ENCODE measurements around the gene C11orf16. TPM values are rescaled to one million over a fixed set of nuclear protein-coding genes. Genes with fewer than 3 reads are reported as not detected.

C11orf16 gene
- total RNA-seq, 2 experiments from 2014 or later, result not detected

GRCh38 chr11:8973121-8973520 lies 40.4 kb upstream of the C11orf16 start:
- no peak overlapping the region for H3K4me3 Mint-ChIP-seq
- H3K27me3 Mint-ChIP-seq, result no peaks in the 10 kb centered on the region
- ChIA-PET CTCF (no interaction called here), POLR2A (interaction anchor here (1.2 kb wide), 1 partner anchor 9 kb away, joined by 3 read pairs; the partner anchor contains the start of gene TMEM9B)
- intact Hi-C loops (cut with DNase I, micrococcal nuclease), result no loop called here
- no peaks in the 10 kb centered on the region for H3K4me1 Mint-ChIP-seq (ENCODE audit: low read depth)
- H3K36me3 Mint-ChIP-seq (ENCODE audit: low read depth), result peaks cover 5% of the 10 kb centered on the region
- Histone ChIP-seq H3K9me3 (ENCODE audit: control insufficient read depth in 1 of 2, insufficient read depth in 1 of 2, low read length in 2 of 2) (no peaks in the 10 kb centered on the region), H3K36me3 (ENCODE audit: insufficient read depth, low read length) (no peaks in the 10 kb centered on the region), H3K4me3 (ENCODE audit: low read length) (no peak overlapping the region), H3K4me1 (ENCODE audit: insufficient read depth, low read length) (no peaks in the 10 kb centered on the region), H3K27me3 (ENCODE audit: control insufficient read depth in 1 of 2, insufficient read depth in 2 of 2, low read length in 2 of 2) (no peaks in the 10 kb centered on the region), H3K27ac (ENCODE audit: low read depth in 1 of 2, low read length in 2 of 2) (no peak overlapping the region)
- DNase-seq, result no peak
- no peaks in the 10 kb centered on the region for H3K9me3 Mint-ChIP-seq
- TF ChIP-seq CTCF (IDR thresholded peaks at IDR 0.05), result no peak
- H3K27ac Mint-ChIP-seq, result no peak overlapping the region
- no peak for ATAC-seq (ENCODE audit: poor library complexity)

- Mint-ChIP-seq H3K4me3 (no peak overlapping the region), H3K36me3 (ENCODE audit: low read depth) (peaks cover 5% of the 10 kb centered on the region), H3K27me3 (no peaks in the 10 kb centered on the region), H3K27ac (no peak overlapping the region), H3K9me3 (no peaks in the 10 kb centered on the region), H3K4me1 (ENCODE audit: low read depth) (no peaks in the 10 kb centered on the region)
- intact Hi-C loops (cut with DNase I, micrococcal nuclease), result no loop called here
- DNase-seq, result no peak
- POLR2A ChIA-PET, result interaction anchor here (1.2 to 1.6 kb wide), 2 partner anchors 8 to 12 kb away, joined by 3 to 4 read pairs; partner anchors contain the start of gene TMEM9B
- peaks cover 4% of the 10 kb centered on the region for H3K36me3 ChIP-seq (ENCODE audit: insufficient read depth, low read length)
- no peaks in the 10 kb centered on the region for H3K9me3 ChIP-seq (ENCODE audit: control insufficient read depth in 1 of 2, insufficient read depth in 1 of 2, low read length in 2 of 2)
- H3K27ac ChIP-seq (ENCODE audit: low read depth in 1 of 2, low read length in 2 of 2), result no peak overlapping the region
- no peak for ATAC-seq (ENCODE audit: poor library complexity)
- TF ChIP-seq CTCF (IDR thresholded peaks at IDR 0.05), result no peak
- H3K27me3 ChIP-seq (ENCODE audit: control insufficient read depth in 1 of 2, insufficient read depth in 2 of 2, low read length in 2 of 2), result no peaks in the 10 kb centered on the region
- H3K4me1 ChIP-seq (ENCODE audit: insufficient read depth, low read length), result no peaks in the 10 kb centered on the region
- CTCF ChIA-PET, result interaction anchor here (0.6 kb wide), 1 partner anchor 110 kb away, joined by 4 read pairs; no protein-coding TSS in a partner anchor
- H3K4me3 ChIP-seq (ENCODE audit: low read length), result no peak overlapping the region
Measured at GRCh38 chr11:8971924-8972316, 39.2 kb upstream of the C11orf16 start.

GRCh38 chr11:8971196-8971923 lies 38.6 kb upstream of the C11orf16 start:
- CTCF ChIA-PET, result interaction anchor here (0.6 kb wide), 1 partner anchor 109 kb away, joined by 4 read pairs; no protein-coding TSS in a partner anchor
- intact Hi-C loops (cut with DNase I, micrococcal nuclease), result no loop called here
- Mint-ChIP-seq H3K9me3 (no peaks in the 10 kb centered on the region), H3K4me1 (ENCODE audit: low read depth) (no peaks in the 10 kb centered on the region), H3K36me3 (ENCODE audit: low read depth) (peaks cover 5% of the 10 kb centered on the region), H3K27ac (no peak overlapping the region), H3K27me3 (no peaks in the 10 kb centered on the region), H3K4me3 (no peak overlapping the region)
- no peak for DNase-seq
- no peak for TF ChIP-seq CTCF (IDR thresholded peaks at IDR 0.05)
- POLR2A ChIA-PET, result interaction anchor here (1.6 kb wide), 1 partner anchor 12 kb away, joined by 4 read pairs; no protein-coding TSS in a partner anchor
- no peaks in the 10 kb centered on the region for H3K9me3 ChIP-seq (ENCODE audit: control insufficient read depth in 1 of 2, insufficient read depth in 1 of 2, low read length in 2 of 2)
- H3K27ac ChIP-seq (ENCODE audit: low read depth in 1 of 2, low read length in 2 of 2), result no peak overlapping the region
- no peak overlapping the region for H3K4me3 ChIP-seq (ENCODE audit: low read length)
- no peak for ATAC-seq (ENCODE audit: poor library complexity)
- H3K36me3 ChIP-seq (ENCODE audit: insufficient read depth, low read length), result peaks cover 4% of the 10 kb centered on the region
- no peaks in the 10 kb centered on the region for H3K4me1 ChIP-seq (ENCODE audit: insufficient read depth, low read length)
- no peaks in the 10 kb centered on the region for H3K27me3 ChIP-seq (ENCODE audit: control insufficient read depth in 1 of 2, insufficient read depth in 2 of 2, low read length in 2 of 2)

Data from CD4-positive, alpha-beta T cell (primary cell).